GM21515 (cell line): Measurements from ENCODE around the gene LPAR3.
"Not testable (repeated sequence)": the region's sequence is repeated elsewhere in the genome, so short reads cannot be mapped to it uniquely, and the experiment has no call there.

Experiments used
- ATAC-seq: cut with Tn5 transposase; IDR thresholded peaks from one replicate; pipeline ENCODE4 v1.9.1; 2021; ENCODE audit not compliant: unreplicated experiment

Gene LPAR3

GRCh38 chr1:84892705-84893618, at the start of gene LPAR3:
Gene LPAR3, minus strand, starts transcription at chr1:84893206. Its CDS starts 27,086 bp downstream, at chr1:84866120.
- ATAC-seq: no peak

GRCh38 chr1:84941843-84942242, 48.8 kb upstream of the LPAR3 start:
- no peak for ATAC-seq

GRCh38 chr1:84940481-84940880, 47.5 kb upstream of the LPAR3 start:
- ATAC-seq: no peak

- no peak for ATAC-seq
Observed at GRCh38 chr1:84939761-84940160, 46.8 kb upstream of the LPAR3 start.

GRCh38 chr1:84939151-84939550, 46.1 kb upstream of the LPAR3 start:
- ATAC-seq: no peak

GRCh38 chr1:84936116-84936810, 43.3 kb upstream of the LPAR3 start:
- ATAC-seq: no peak

- ATAC-seq: no peak
Observed at GRCh38 chr1:84933011-84933611, 40.1 kb upstream of the LPAR3 start.

GRCh38 chr1:84930831-84931230, 37.8 kb upstream of the LPAR3 start:
- no peak for ATAC-seq

- ATAC-seq: no peak
Observed at GRCh38 chr1:84930329-84930728, 37.3 kb upstream of the LPAR3 start.

- no peak for ATAC-seq
Observed at GRCh38 chr1:84929581-84929980, 36.6 kb upstream of the LPAR3 start.

- no peak for ATAC-seq
Observed at GRCh38 chr1:84928979-84929378, 36.0 kb upstream of the LPAR3 start.

- ATAC-seq: no peak
Observed at GRCh38 chr1:84923317-84923716, 30.3 kb upstream of the LPAR3 start.

- no peak for ATAC-seq
Observed at GRCh38 chr1:84920159-84920558, 27.2 kb upstream of the LPAR3 start.

- ATAC-seq: no peak
Observed at GRCh38 chr1:84919461-84919970, 26.5 kb upstream of the LPAR3 start.

GRCh38 chr1:84918726-84919336, 25.8 kb upstream of the LPAR3 start:
- no peak for ATAC-seq

- ATAC-seq: no peak
Observed at GRCh38 chr1:84916897-84917296, 23.9 kb upstream of the LPAR3 start.

GRCh38 chr1:84913555-84913892, 20.5 kb upstream of the LPAR3 start:
- ATAC-seq: no peak

GRCh38 chr1:84912726-84913554, 19.9 kb upstream of the LPAR3 start:
- ATAC-seq: no peak

GRCh38 chr1:84908746-84909464, 15.9 kb upstream of the LPAR3 start:
- ATAC-seq: not testable (repeated sequence)
